HG03575 (cell line): ENCODE measurements around the gene XPO5.
"Not testable (repeated sequence)": the region's sequence is repeated elsewhere in the genome, so short reads cannot be mapped to it uniquely, and the experiment has no call there.

Source experiments
- ATAC-seq: cut with Tn5 transposase; IDR thresholded peaks from one replicate; pipeline ENCODE4 v1.9.1; 2021; ENCODE audit not compliant: unreplicated experiment, insufficient number of reproducible peaks, low FRiP score; ENCODE audit errors: extremely low read depth

Gene XPO5

GRCh38 chr6:43589564-43589963 lies 13.7 kb upstream of the XPO5 start:
- not testable (repeated sequence) for ATAC-seq

GRCh38 chr6:43588194-43588593 lies 12.4 kb upstream of the XPO5 start:
- no peak for ATAC-seq

GRCh38 chr6:43584892-43585570 lies 9.2 kb upstream of the XPO5 start:
- ATAC-seq, result no peak

GRCh38 chr6:43582911-43583310 lies 7.1 kb upstream of the XPO5 start:
- no peak for ATAC-seq

GRCh38 chr6:43579171-43579570 lies 3.3 kb upstream of the XPO5 start:
- ATAC-seq, result no peak

- ATAC-seq, result no peak
Observed at GRCh38 chr6:43578748-43579147, 2.9 kb upstream of the XPO5 start.

GRCh38 chr6:43575105-43575771 lies 600 bp downstream of the XPO5 start:
- no peak for ATAC-seq

GRCh38 chr6:43572015-43572414 lies 3.8 kb downstream of the XPO5 start:
- ATAC-seq, result no peak

GRCh38 chr6:43570876-43571441 lies 4.9 kb downstream of the XPO5 start:
- ATAC-seq, result no peak

GRCh38 chr6:43559328-43559727 lies 16.5 kb downstream of the XPO5 start:
- ATAC-seq, result no peak

GRCh38 chr6:43557620-43558019 lies 18.2 kb downstream of the XPO5 start:
- not testable (repeated sequence) for ATAC-seq

- ATAC-seq, result no peak
Observed at GRCh38 chr6:43547222-43547621, 28.6 kb downstream of the XPO5 start.

- ATAC-seq, result no peak
Observed at GRCh38 chr6:43544461-43544860, 31.4 kb downstream of the XPO5 start.

GRCh38 chr6:43541774-43542471 lies 33.9 kb downstream of the XPO5 start:
- no peak for ATAC-seq

- no peak for ATAC-seq
Observed at GRCh38 chr6:43540507-43540906, 35.3 kb downstream of the XPO5 start.

- not testable (repeated sequence) for ATAC-seq
Observed at GRCh38 chr6:43539409-43539808, 36.4 kb downstream of the XPO5 start.

GRCh38 chr6:43538986-43539385 lies 36.9 kb downstream of the XPO5 start:
- ATAC-seq, result not testable (repeated sequence)

- ATAC-seq, result no peak
Observed at GRCh38 chr6:43532201-43532600, 43.6 kb downstream of the XPO5 start.

- no peak for ATAC-seq
Observed at GRCh38 chr6:43524483-43524961, 51.3 kb downstream of the XPO5 start.

GRCh38 chr6:43523284-43523683 lies 52.6 kb downstream of the XPO5 start:
- ATAC-seq, result no peak
